Heart right ventricle (tissue), 16 donors: ENCODE results near the gene CMSS1. TPM values are rescaled to one million over a fixed set of nuclear protein-coding genes. Genes with fewer than 3 reads are reported as not detected.

Source experiments
- ATAC-seq, 8 donors: fragments of 200-7000 bp; cut with Tn5 transposase; one replicate each; pipeline ENCODE4 v1.9.1; 2020; ENCODE audit warnings: mild to moderate bottlenecking in 8 of 8, moderate library complexity in 8 of 8, moderate number of reproducible peaks in 1 of 8
- DNase-seq, 2 donors: peaks; one replicate each; pipeline ENCODE4 v3.0.0-alpha.2; 2020
- H3K27ac ChIP-seq, 10 donors: fragments of 200-600 bp; sonication (generic) in 2 of 10; one replicate each; pipeline versions ENCODE4 v1.5.0 to v1.8.0; 2020 to 2022; ENCODE audit warnings: mild to moderate bottlenecking in 3 of 10
- H3K27me3 ChIP-seq, 7 donors: fragments of 200-600 bp; one replicate each; pipeline ENCODE4 v1.8.0; 2021 to 2022; ENCODE audit warnings: mild to moderate bottlenecking in 2 of 7
- H3K36me3 ChIP-seq, 9 donors: fragments of 200-600 bp; sonication (generic) in 1 of 9; one replicate each; pipeline versions ENCODE4 v1.5.0 to v1.8.0; 2020 to 2022; ENCODE audit warnings: mild to moderate bottlenecking in 2 of 9
- H3K4me1 ChIP-seq, 9 donors: fragments of 200-600 bp; sonication (generic) in 1 of 9; one replicate each; pipeline versions ENCODE4 v1.5.0 to v1.8.0; 2020 to 2022; ENCODE audit warnings: mild to moderate bottlenecking in 4 of 9
- H3K4me3 ChIP-seq, 10 donors: fragments of 200-600 bp; sonication (generic) in 2 of 10; one replicate each; pipeline versions ENCODE4 v1.5.0 to v1.8.0; 2020 to 2022; ENCODE audit warnings: mild to moderate bottlenecking in 7 of 10, moderate library complexity in 2 of 10
- H3K9me3 ChIP-seq, 11 donors: fragments of 200-600 bp in 10 of 11; sonication (generic) in 2 of 11; one replicate each; pipeline versions ENCODE4 v1.5.0 to v1.8.0; 2013 to 2022; ENCODE audit warnings: mild to moderate bottlenecking in 2 of 11, control low read depth in 1 of 11, moderate library complexity in 1 of 11
- CTCF ChIP-seq, 9 donors: fragments of 200-600 bp; sonication (generic) in 2 of 9; IDR thresholded peaks; one replicate each; pipeline versions ENCODE4 v1.5.0 to v1.8.0; 2021 to 2022; ENCODE audit warnings: antibody characterized with exemption in 9 of 9, mild to moderate bottlenecking in 5 of 9, moderate library complexity in 1 of 9
- WGBS, 2 donors: extraction: QIAGEN DNeasy Blood & Tissue Kit; methylation state at CpG; one replicate each; pipeline ENCODE4 v1.1.7; 2013; ENCODE audit warnings: inconsistent platforms in 1 of 2; 5-methylcytosine and 5-hydroxymethylcytosine counted together
- intact Hi-C, 10 donors: fragments of 100-400 bp; cut with DNase I; formaldehyde crosslinking; loops; one replicate each; pipeline versions ENCODE4 v1.11.1 to v1.14.2; 2022
- polyA plus RNA-seq, 2 donors: library from polyadenylated mRNA; stranded (reverse); fragments of 200-250 nt; gene quantifications; one replicate each; pipeline ENCODE4 v1.2.3, GENCODE V29; 2013
- total RNA-seq, 10 donors: library from RNA; stranded (reverse); fragmentation: NEBNext Ultra II Directional in 3 of 10; extraction: Animal tissue kit (Norgen Biotek cat#: 25700) in 3 of 10; gene quantifications; one replicate each; pipeline versions ENCODE4 v1.2.1 to v1.2.4, GENCODE V29; 2021 to 2023
- donor health status: Arrhythmogenic right ventricular cardiomyopathy.
- donor health status: ischemic (EF 13 %, LVEDD 7.1; RV severe dilation, severe dysfunction).
- donor health status: healthy with polysubstance abuse.
- donor health status: DM: no; HTN: yes; CAD: no.
- donor health status: DM: no; HTN: no; CAD: no.
- donor health status: ischemic (EF 25% LVEDD 6.9; RV normal size, moderate dysfunction).
- donor health status: ischemic (EF 25% LVEDD 5.7; RV mildly dilated, moderate dysfunction).
- donor health status: healthy.
- donor health status: DM: yes; HTN: yes; CAD: no.
- donor health status: Ischemic cardiomyopathy.
- donor health status: ischemic (EF 35%, LVEDD 5.7; RV mildly dilated, moderate dysfunction).
- donor health status: nonischemic (EF 11% LVEDD 7.7; RV severe dilation, severe dysfunction).
- donor health status: DM: yes; HTN: yes; CAD: no.
- donor health status: PGD.
- donor health status: ischemic (EF 29% LVEDD 5.4; RV normal size, mild dysfunction).
- donor health status: nonischemic (EF 23%, LVEDD 6.1; RV moderate dilation, normal function).

CMSS1 gene
- total and polyA plus RNA-seq, 12 donors = 24.6 to 45.4 (median 34.6) TPM

GRCh38 chr3:99842826-99843589 is 25.3 kb downstream of the CMSS1 start:
- peak overlapping the region in 8 of 10 donors; percentile 2 to 81 (median 76) for H3K27ac ChIP-seq
- 28 to 35% methylated on average over 2 of the region's 2 CpGs for WGBS, 2 donors
- DNase-seq (peak in 1 of 2 donors; percentile 32), ATAC-seq (peak; percentile 49 to 83 (median 74))
- H3K27me3 ChIP-seq = no peaks in the 10 kb centered on the region
- intact Hi-C loops = loop anchor here in 8 of 10 donors (1.0 to 10.0 kb wide), 12 partner anchors 164 to 414 kb away; no protein-coding TSS in a partner anchor
- H3K9me3 ChIP-seq = no peaks in the 10 kb centered on the region
- H3K4me1 ChIP-seq = peaks cover 0 to 60% (median 50%) of the 10 kb centered on the region in 9 donors
- peak overlapping the region in 1 of 10 donors; percentile 3 for H3K4me3 ChIP-seq
- H3K36me3 ChIP-seq = peaks cover 0 to 11% (median 0%) of the 10 kb centered on the region in 9 donors
- peak; percentile 47 to 83 (median 72) for TF ChIP-seq CTCF (IDR thresholded peaks at IDR 0.05)

- DNase-seq (no peak), ATAC-seq (peak; percentile 30 to 68 (median 52))
- intact Hi-C loops = loop anchor here in 9 of 10 donors (1.0 to 10.0 kb wide), 13 partner anchors 31 to 414 kb away; no protein-coding TSS in a partner anchor
- WGBS, 2 donors = 54 to 58% methylated on average over 10 of the region's 10 CpGs
- TF ChIP-seq CTCF (IDR thresholded peaks at IDR 0.05) = peak in 1 of 9 donors; percentile 5
- peaks cover 0 to 14% (median 0%) of the 10 kb centered on the region in 9 donors for H3K36me3 ChIP-seq
- H3K27ac ChIP-seq = peak overlapping the region in 9 of 10 donors; percentile 1 to 81 (median 73)
- H3K4me1 ChIP-seq = peaks cover 0 to 61% (median 53%) of the 10 kb centered on the region in 9 donors
- H3K9me3 ChIP-seq = no peaks in the 10 kb centered on the region
- no peaks in the 10 kb centered on the region for H3K27me3 ChIP-seq
- peak overlapping the region in 2 of 10 donors; percentile 1 to 3 for H3K4me3 ChIP-seq
Observed at GRCh38 chr3:99843590-99844258, 26.1 kb downstream of the CMSS1 start.

GRCh38 chr3:99845331-99845730 is 27.7 kb downstream of the CMSS1 start:
- DNase-seq (no peak), ATAC-seq (peak in 3 of 8 donors; percentile 6 to 20 (median 12))
- peaks cover 0 to 69% (median 56%) of the 10 kb centered on the region in 9 donors for H3K4me1 ChIP-seq
- H3K27me3 ChIP-seq = no peaks in the 10 kb centered on the region
- intact Hi-C loops = loop anchor here in 7 of 10 donors (2.0 to 10.0 kb wide), 8 partner anchors 29 to 409 kb away; no protein-coding TSS in a partner anchor
- no peak overlapping the region for H3K4me3 ChIP-seq
- peaks cover 0 to 28% (median 7%) of the 10 kb centered on the region in 9 donors for H3K36me3 ChIP-seq
- WGBS, 2 donors = 47 to 59% methylated on average over 4 of the region's 4 CpGs
- peaks cover 0 to 13% (median 0%) of the 10 kb centered on the region in 11 donors for H3K9me3 ChIP-seq
- H3K27ac ChIP-seq = peak overlapping the region in 8 of 10 donors; percentile 31 to 81 (median 76)
- TF ChIP-seq CTCF (IDR thresholded peaks at IDR 0.05) = no peak

- no peak for TF ChIP-seq CTCF (IDR thresholded peaks at IDR 0.05)
- ATAC-seq (no peak), DNase-seq (no peak)
- intact Hi-C loops = loop anchor here in 7 of 10 donors (2.0 to 10.0 kb wide), 8 partner anchors 29 to 409 kb away; no protein-coding TSS in a partner anchor
- H3K27ac ChIP-seq = peak overlapping the region in 9 of 10 donors; percentile 11 to 81 (median 73)
- 45 to 54% methylated on average over 2 of the region's 2 CpGs for WGBS, 2 donors
- H3K4me3 ChIP-seq = no peak overlapping the region
- peaks cover 0 to 14% (median 0%) of the 10 kb centered on the region in 11 donors for H3K9me3 ChIP-seq
- H3K36me3 ChIP-seq = peaks cover 0 to 33% (median 13%) of the 10 kb centered on the region in 9 donors
- H3K4me1 ChIP-seq = peaks cover 0 to 69% (median 56%) of the 10 kb centered on the region in 9 donors
- H3K27me3 ChIP-seq = no peaks in the 10 kb centered on the region
Observed at GRCh38 chr3:99845999-99846398, 28.3 kb downstream of the CMSS1 start.
